Mucosa of gallbladder (tissue), 1 donor: ENCODE data around the gene DDX54. TPM values are rescaled to one million over a fixed set of nuclear protein-coding genes. Genes with fewer than 3 reads are reported as not detected.
"Not testable (repeated sequence)": the region's sequence is repeated elsewhere in the genome, so short reads cannot be mapped to it uniquely, and the experiment has no call there.

Experiments
- DNase-seq: peaks from one replicate; pipeline ENCODE4 v3.0.0-alpha.2; 2020; ENCODE audit warnings: low spot score
- total RNA-seq: library from RNA; stranded (reverse); gene quantifications from one replicate; pipeline ENCODE4 v1.2.1, GENCODE V29; 2021
- donor health status: DM: no; HTN: no; CAD: no.

Gene DDX54
- total RNA-seq, 1 donor from 2014 or later = 55.9 TPM

DNA sequence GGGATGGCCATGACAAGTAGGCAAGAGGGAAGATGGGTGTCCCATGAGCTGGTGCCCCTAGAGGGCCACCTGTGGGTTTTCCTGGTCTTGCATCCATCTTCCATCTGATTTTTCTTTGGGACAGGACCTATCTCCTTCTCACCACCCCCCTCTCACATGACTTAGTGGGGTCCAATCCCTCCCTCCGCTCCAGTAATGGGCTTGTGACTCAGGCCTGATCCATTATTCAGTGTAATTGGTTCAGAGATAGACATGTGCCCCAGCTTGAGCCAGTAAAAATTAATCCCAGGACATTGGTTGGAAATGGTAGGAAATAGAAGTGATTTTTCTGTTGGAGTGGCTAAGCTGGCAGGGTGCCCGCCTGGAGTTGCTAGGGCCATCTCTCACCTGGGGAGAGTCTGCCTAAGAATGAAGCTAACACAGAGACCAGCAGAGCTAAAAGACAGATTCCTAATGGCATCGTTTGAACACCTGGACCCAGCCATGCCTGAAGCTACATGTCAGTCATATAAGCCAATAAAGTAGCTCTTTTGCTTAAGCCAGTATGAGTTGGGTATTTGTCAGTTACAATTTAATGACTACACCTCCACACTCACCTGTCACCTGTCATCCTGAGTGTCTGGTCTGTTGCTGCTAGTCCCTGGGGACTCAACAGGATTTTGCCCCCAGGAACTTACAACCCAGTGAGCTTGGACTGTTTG, 64.5 kb downstream of the DDX54 start:
- no peak for DNase-seq

DNA sequence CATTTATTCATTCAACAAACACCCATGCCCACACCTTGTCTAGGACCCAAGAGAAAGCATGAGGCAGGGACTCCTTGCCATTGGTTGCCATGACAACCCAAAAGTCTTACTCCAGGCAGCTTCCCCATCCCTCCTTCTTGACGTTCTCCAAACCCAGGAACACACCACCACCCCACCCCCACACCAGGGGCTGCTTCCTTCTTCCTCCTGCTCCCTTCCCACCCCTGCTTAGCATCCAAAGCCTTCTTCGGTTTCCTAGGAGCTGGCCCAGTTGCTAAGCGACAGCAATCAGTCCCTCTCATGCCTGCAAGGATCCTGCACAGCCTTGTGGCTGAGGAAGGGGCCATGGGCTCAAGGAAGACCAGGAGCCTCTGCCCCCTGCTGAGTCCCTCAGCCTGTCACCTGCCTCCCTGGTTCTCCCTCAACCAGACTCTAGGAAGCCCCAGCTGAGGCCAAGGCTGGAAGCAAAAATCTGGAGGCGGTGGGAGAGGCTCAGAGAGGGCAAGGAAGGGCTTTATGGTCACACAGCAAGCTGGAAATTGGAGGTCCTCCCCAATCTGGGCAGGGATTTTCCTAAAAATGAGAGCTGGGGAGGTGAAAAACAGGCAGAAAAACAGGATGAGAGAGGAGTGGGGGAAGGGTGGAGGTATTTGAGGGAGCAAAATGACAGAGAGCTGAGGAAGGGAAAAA, 65.2 kb downstream of the DDX54 start:
- DNase-seq = no peak

DNA sequence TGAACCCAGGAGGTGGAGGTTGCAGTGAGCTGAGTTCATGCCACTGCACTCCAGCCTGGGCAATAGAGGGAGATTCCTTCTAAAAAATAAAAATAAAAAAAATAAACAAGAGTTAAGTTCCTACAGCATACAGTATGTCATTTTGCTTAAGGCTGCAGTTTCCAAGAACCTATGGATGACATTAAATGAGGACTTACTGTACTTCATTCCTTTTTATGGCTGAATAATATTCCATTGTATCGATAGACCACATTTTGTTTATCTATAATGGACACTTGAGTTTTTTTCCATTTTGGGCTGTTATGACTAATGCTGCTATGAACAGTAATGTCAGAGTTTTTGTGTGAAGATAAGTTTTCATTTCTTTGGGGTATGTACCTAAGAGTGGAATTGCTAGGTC, 67.1 kb downstream of the DDX54 start:
- no peak for DNase-seq

DNA sequence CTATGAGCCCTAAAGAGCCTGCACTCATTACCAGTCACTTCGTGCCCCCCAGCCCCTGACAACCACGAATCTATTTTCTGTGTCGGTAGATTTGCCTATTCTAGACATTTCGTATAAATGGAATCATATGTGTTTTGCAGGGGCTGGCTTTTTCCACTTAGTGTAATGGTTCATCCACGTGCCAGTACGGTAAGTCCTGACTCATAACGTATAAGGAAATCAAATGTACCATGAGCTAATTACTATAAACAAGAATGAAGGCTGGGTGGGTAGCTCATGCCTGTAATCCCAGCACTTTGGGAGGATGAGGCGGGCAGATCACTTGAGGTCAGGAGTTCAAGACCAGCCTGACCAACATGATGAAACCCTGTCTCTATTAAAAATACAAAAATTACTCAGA, 67.6 kb downstream of the DDX54 start:
- not testable (repeated sequence) for DNase-seq

DNA sequence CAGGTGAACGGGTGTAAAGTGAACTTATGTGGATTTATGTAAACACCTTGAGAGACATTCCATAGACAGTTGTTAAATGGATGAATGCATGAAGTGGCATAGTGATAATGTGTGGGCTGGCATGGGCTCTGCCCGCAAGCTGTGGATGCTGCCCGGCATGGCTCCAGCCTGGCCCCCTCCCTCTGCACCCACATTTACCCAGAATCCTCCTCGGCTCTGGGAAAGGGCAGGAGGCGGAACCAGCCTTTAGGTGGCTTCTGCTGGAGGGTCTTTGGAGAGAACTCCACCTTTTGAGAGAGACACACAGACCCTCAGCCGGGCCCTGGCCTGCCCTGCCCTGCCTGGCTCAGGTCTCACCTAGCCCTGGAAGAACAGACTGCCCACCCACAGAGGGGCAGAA, 68.4 kb downstream of the DDX54 start:
- no peak for DNase-seq

DNA sequence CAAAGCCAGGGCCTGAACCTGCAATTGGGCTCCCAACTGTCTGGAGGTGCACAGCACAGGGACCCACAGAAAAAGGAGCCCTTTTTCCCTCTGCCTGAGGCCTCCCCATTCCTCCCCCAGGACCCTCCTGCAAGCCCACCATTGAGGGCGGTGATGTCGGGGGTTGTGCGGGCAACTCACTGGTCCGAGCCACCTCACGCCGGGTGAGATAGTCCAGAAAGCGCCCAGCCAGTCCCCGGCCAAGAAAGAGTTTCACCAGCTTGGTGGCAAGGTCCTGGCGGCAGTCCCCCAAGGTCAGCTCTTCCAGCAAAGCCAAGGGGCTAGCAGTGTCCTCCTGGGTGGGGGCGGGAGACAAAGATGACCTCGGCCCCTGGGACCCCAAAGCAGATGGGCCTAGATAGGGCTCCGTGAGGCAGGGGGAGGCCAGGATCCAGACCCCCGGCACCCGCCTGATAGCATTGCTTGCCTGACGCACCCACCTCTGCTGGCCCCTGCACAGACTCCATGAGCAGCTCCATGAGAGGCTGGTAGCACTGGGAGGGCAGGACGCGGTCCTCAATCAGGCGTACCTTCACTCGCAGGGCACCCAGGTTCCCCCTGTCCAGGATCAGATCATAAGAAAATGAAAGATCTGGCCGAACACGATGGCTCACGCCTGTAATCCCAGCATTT, 69.7 kb downstream of the DDX54 start:
- no peak for DNase-seq

DNA sequence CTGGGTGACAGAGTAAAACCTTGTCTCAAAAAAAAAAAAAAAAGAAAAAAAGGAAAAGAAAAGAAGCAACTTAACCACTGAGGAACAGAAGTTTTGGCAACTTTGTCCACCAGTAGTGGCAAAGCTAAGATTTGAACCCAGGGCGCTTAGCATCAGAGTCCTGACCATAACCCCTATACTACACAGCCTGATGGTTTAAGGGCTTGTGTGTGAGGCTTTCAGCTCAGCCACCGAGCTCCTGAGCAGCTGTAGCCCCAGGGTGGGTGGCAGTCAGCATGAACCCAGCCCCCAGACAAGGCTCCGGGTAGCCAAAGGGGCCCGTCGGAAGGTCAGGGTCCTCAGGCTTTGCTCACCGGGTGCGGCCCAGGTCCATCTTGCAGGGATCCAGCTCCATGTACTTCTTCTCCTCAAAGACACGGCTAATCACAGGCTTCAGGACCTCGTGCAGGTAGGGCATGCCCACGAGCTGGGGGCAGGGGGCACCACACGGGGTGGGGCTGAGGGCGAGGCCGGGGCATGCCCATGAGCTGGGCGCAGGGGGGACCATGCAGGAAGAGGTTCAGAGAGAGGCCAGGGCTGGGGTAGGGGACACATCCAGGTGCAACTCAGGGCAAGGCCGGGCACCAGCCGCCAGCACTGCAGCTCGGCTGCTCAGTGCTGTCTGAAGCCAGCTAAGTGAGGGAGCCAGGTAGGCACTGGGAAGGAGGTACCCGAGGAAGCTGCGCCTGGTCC, 70.7 kb downstream of the DDX54 start:
- no peak for DNase-seq

DNA sequence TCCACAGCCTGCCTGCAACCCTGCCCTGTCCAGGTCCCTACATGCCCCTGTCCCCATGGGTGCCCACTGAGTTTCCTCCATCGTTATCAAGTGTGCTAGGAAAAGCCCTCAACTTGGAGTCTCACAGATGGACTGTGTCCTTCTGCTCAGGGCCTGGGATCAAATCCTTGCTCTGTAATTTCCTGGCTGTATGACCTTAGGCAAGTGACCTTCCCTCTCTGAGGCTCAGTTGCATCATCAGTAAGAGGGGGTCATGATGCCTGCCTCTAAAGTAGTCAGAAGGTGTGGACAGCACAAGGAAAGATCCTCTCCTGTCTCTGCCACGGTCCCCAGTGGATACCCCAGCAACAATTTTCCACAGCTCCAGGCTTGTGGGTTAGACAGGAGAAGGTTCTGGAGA, 71.9 kb downstream of the DDX54 start:
- DNase-seq = no peak

DNA sequence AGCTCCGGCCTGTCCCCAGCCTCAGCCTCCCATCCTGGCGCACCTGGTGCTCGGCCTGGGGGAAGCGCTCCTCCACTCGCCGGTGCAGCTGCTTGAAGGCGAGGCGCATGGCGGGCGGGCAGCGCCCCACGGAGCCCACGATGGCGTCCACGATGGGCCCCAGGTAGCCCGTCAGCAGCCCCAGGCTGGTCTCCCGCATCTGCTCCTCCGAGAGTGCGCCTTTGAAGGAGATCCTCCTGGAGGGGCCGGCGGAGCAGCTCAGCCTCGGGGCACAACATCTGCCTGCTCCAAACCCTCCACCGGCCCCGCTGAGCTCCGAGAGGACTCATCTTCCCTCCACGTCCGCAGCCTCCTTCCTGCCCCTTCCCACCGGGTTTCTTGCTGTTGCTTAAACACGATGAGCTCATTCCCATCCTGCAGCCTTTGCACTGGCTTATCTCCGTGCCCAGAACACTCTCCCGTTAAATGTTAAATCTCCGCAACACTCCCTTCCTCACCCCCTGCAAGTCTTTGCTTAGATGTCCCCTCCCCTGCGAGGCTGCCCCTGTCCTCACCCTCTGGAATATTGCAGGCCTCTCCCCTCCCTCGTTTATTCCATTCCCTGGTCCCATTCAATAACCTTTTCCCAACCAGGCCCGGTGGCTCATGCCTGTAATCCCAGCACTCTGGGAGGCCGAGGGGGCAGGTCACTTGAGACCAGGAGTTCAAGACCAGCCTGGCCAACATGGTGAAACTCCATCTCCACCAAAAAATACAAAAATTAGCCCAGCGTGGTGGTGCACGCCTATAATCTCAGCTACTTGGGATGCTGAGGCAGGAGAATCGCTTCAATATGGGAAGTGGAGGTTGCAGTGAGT, 73.0 kb downstream of the DDX54 start:
- DNase-seq = no peak

DNA sequence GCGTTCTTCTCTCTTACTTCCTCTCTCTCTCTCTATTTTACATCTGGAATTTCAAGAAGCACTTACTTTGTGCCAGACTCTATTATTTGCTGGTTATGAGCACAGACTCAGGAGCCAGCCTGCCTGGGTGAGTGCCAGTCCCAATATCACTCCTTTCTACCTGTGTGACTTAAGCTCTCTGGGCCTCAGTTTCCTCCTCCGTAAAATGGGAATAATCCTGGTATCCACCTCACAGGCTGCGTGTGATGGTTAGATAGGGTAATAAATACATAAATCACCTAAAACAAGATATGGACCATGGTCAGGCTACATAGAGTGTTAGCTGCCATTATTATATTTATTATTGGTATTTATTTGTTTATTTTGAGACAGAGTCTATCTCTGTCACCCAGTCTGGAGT, 74.0 kb downstream of the DDX54 start:
- no peak for DNase-seq

DNA sequence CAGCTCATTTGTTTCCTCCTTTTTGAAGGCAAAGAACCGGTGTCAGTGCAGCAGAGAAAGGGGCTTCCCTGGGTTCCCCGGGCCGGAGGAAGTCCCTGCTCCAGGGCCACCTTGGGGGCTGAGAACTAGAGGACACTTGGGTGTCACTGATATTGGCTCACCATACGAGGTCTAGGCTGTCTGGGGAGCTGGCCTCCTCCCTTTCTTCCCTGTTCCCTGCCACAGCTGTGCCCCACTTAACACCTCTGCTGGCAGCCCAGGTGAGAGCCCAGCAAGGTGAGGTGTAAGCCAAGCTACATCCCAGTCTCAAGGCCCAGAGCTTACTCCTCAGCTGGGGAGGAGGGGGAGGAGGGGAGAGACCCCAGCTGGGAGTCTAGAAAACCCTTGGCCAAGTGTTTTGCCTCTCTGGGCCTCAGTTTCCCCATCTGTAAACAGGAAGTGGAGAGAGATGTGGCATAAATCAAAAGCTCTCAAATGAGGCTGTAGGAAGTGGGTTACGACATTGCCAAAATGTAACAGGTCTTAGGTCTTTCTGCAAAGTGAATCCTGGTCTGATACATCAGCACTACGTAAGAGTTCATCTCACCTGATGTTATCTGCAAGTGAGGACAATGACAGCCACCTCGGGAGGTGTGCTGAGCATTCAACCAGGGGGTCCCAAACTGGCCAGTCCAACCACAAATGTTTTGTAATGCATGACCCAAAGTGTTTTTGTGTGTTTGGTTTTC, 75.2 kb downstream of the DDX54 start:
- no peak for DNase-seq

DNA sequence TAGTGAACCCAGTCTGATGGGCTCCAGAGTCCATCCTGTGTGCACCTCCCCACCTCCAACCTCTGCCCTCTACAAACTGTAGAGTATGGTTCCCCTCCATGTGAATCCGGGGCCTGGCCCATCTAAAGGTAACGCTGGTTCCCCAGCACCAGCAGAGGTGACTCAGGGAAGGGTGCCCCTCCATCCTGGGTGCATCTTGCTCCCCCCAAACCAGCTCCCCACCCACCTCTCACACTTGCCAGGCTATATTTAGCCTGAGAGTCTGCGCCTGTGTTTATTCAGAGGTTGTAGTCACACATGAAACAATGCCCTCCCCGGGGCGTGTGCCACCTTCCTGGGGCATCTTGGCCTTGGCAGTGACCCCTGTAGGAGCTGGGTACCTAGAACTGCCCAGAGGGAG, 75.9 kb downstream of the DDX54 start:
- no peak for DNase-seq

DNA sequence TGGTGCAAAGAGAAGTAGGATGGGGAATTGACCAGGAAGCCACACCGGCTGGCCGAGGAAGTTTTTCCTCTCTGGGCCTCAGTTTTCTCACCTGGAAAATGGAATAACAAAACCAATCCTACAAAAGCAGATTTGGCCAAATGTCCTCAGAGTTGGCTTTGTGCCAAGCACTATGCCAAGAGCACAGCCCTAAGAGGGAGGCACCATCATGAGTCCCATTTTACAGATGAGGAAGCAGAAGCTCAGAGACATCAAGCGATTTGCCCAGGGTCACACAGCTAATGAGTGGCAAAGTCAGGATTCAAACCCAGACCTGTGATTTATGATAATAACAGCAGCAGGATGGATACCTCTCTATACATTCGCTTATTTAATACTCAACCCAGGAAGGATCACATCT, 77.0 kb downstream of the DDX54 start:
- no peak for DNase-seq

Other genes starting within 250 kb of the DDX54 start
- gene OAS3, start 247.0 kb downstream of the DDX54 start, total RNA-seq = 11.9 TPM
- 5.8 TPM for gene OAS2, start 207.0 kb downstream of the DDX54 start, total RNA-seq
- gene DTX1, start 128.7 kb downstream of the DDX54 start, total RNA-seq = 4.1 TPM
- 0.92 TPM for gene RASAL1, start 49.7 kb downstream of the DDX54 start, total RNA-seq
- not detected for gene CFAP73, start 35.8 kb downstream of the DDX54 start, total RNA-seq
- 21.5 TPM for gene RITA1, start 243 bp upstream of the DDX54 start, total RNA-seq
- 97.1 TPM for gene TPCN1, start 36.0 kb upstream of the DDX54 start, total RNA-seq
- 36.6 TPM for gene SLC8B1, start 149.6 kb upstream of the DDX54 start, total RNA-seq
- gene PLBD2, start 173.1 kb upstream of the DDX54 start, total RNA-seq = 39.5 TPM
- 1.6 TPM for gene SDS, start 218.4 kb upstream of the DDX54 start, total RNA-seq
- gene SDSL, start 236.9 kb upstream of the DDX54 start, total RNA-seq = 23.2 TPM